HCT116 (cell line): ENCODE measurements around the gene RIMKLA.

Experiments
- EZH2 ChIP-seq: fragments of 200-600 bp; sonication (generic); IDR thresholded peaks from 2 replicates; pipeline ENCODE4 v1.6.1; 2017; ENCODE audit warnings: antibody characterized with exemption, mixed run types
- EZH2phosphoT487 ChIP-seq: fragments of 200-600 bp; IDR thresholded peaks from 2 replicates; pipeline ENCODE4 v1.6.1; 2018; ENCODE audit warnings: antibody characterized with exemption, borderline replicate concordance
- POLR2AphosphoS5 ChIP-seq: IDR thresholded peaks from 2 replicates; pipeline ENCODE4 v1.6.1; 2011; ENCODE audit warnings: mild to moderate bottlenecking, low read depth, low read length, moderate library complexity
- ZNF274 ChIP-seq: fragments of 200-500 bp; sonication (Bioruptor generic); IDR thresholded peaks from 2 replicates; pipeline ENCODE4 v1.6.1; 2014; ENCODE audit warnings: mild to moderate bottlenecking, low read depth, low read length, inconsistent platforms
- TF ChIP-seq, protein P1 (sequence below), 3 experiments: fragments of 200-600 bp in 1 of 3; sonication (generic) in 1 of 3; IDR thresholded peaks in 2 of 3; conservative IDR thresholded peaks in 1 of 3; 2 replicates each; pipeline ENCODE4 v1.5.1; 2012 to 2017; ENCODE audit warnings: low read depth in 2 of 3, low read length in 2 of 3, antibody characterized with exemption in 1 of 3, borderline replicate concordance in 1 of 3, control low read depth in 1 of 3, mild to moderate bottlenecking in 1 of 3, mixed read lengths in 1 of 3, mixed run types in 1 of 3, moderate library complexity in 1 of 3; ENCODE audit not compliant: insufficient read depth in 1 of 3

- TF ChIP-seq, protein P1, sequence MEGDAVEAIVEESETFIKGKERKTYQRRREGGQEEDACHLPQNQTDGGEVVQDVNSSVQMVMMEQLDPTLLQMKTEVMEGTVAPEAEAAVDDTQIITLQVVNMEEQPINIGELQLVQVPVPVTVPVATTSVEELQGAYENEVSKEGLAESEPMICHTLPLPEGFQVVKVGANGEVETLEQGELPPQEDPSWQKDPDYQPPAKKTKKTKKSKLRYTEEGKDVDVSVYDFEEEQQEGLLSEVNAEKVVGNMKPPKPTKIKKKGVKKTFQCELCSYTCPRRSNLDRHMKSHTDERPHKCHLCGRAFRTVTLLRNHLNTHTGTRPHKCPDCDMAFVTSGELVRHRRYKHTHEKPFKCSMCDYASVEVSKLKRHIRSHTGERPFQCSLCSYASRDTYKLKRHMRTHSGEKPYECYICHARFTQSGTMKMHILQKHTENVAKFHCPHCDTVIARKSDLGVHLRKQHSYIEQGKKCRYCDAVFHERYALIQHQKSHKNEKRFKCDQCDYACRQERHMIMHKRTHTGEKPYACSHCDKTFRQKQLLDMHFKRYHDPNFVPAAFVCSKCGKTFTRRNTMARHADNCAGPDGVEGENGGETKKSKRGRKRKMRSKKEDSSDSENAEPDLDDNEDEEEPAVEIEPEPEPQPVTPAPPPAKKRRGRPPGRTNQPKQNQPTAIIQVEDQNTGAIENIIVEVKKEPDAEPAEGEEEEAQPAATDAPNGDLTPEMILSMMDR (IDR thresholded peaks at IDR 0.05 in 2 of 3, conservative IDR thresholded peaks at IDR 0.05 in 1 of 3; ENCODE audit: borderline replicate concordance in 1 of 3, insufficient read depth in 1 of 3, low read depth in 2 of 3, low read length in 2 of 3), result no peak
- TF ChIP-seq ZNF274, result no peak
- no peak for TF ChIP-seq EZH2
- no peak for TF ChIP-seq EZH2phosphoT487
- no peak for TF ChIP-seq POLR2AphosphoS5
Observed at GRCh38 chr1:42461196-42461595, 80.6 kb downstream of the RIMKLA start.
